OCI-LY7 (cell line): ENCODE data around the gene MAP4K1.

Experiments used
- EZH2phosphoT487 ChIP-seq: fragments of 200-600 bp; sonication (generic); IDR thresholded peaks from 2 replicates; pipeline ENCODE4 v1.6.1; 2018; ENCODE audit warnings: low read depth, borderline replicate concordance, mild to moderate bottlenecking, mixed run types, antibody characterized with exemption, low read length, moderate library complexity, mixed read lengths
- TF ChIP-seq, protein P1 (sequence below): fragments of 200-600 bp; sonication (generic); conservative IDR thresholded peaks from 2 replicates; pipeline ENCODE4 v1.5.1; 2014; ENCODE audit warnings: mild to moderate bottlenecking, antibody characterized with exemption, low read length, moderate library complexity, mixed read lengths

DNA sequence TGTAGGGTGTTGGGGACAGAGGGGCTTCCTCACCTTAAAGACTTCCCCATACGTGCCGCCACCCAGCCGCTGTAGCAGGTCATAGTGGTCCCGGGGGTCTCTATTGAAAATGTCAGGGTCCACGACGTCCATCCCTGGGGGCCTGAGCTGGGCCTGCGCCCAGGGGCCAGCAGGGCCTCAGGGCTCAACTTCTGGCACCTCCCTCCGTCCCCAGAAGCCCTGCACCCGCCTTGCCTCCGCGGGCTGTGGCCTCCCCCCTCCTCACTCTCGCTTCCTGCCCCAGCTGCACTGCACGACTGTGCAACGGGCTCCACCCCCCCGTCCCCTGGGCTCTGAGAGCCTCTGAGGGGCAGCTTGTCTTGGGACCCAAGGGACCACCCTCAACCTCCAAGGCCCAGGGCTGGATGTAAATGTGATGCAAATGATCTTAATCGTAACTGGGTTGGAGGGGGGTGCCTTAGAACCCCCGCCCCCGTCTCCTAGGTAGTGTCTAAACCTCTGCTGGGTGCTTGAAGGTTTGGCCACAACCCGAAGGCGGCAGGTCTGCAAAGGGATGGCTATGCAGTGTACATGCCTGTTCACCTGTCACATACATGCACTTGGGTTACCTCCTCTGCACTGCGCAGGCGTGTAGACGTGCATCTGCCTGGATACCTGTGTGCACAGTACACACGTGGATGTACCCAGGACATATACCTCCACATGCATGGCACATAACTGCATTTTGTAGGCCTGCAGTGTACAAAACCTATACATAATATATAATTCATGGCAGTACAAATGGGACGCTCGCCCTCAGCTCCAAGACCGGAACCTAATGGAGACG is at the start of gene MAP4K1:
- TF ChIP-seq, protein P1, sequence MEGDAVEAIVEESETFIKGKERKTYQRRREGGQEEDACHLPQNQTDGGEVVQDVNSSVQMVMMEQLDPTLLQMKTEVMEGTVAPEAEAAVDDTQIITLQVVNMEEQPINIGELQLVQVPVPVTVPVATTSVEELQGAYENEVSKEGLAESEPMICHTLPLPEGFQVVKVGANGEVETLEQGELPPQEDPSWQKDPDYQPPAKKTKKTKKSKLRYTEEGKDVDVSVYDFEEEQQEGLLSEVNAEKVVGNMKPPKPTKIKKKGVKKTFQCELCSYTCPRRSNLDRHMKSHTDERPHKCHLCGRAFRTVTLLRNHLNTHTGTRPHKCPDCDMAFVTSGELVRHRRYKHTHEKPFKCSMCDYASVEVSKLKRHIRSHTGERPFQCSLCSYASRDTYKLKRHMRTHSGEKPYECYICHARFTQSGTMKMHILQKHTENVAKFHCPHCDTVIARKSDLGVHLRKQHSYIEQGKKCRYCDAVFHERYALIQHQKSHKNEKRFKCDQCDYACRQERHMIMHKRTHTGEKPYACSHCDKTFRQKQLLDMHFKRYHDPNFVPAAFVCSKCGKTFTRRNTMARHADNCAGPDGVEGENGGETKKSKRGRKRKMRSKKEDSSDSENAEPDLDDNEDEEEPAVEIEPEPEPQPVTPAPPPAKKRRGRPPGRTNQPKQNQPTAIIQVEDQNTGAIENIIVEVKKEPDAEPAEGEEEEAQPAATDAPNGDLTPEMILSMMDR: no peak
- TF ChIP-seq EZH2phosphoT487: no peak
